ENCODE data around the gene ARHGEF4.
"Not testable (repeated sequence)": the region's sequence is repeated elsewhere in the genome, so short reads cannot be mapped to it uniquely, and the experiment has no call there.

The ARHGEF4 gene

DNA sequence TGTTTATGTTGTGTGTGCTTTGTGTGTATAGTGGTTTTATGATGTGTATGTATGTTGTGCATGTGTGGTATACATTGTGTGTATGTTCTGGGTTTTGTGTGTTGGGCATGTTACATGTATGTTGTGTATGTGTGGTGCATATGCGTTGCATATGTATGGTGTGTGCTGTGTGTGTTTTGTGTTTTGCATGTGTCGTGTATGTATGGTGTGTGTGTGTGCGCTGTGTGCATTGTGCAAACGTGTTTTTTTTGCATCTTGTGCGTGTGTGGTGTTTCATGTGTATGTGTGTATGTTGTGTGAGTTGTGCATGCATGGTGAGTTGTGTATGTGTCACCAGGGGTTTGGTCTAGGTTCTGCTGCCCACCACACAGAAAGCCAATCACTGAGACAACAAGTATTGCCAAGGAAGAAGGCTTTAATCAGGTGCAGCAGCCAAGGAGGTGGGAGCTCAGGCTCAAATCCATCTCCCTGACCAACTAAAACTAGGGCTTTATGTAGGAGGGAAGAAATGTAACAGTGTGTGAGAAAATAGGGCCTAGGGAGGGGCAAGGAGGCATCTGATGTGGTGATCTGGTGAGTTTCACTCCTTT, 140.8 kb downstream of the ARHGEF4 start:
- no peak for DNase-seq

DNA sequence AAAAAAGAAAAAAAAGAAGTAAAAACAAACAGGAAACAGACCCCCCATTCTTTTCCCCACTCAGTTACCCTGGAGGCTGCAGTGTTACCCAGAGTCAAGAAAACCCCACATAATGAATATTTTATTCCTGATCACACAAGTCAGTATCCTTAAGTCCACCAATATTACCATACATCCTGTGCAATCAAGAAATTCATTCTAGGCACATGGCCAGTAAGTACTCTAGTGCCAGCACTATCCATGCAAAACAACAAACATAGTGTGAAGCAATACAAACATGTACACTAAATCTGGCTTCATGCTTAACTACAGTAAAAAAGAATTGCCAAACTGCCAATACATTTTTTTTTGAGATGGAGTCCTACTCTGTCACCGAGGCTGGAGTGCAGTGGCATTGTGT, 145.0 kb downstream of the ARHGEF4 start:
- no peak for DNase-seq

DNA sequence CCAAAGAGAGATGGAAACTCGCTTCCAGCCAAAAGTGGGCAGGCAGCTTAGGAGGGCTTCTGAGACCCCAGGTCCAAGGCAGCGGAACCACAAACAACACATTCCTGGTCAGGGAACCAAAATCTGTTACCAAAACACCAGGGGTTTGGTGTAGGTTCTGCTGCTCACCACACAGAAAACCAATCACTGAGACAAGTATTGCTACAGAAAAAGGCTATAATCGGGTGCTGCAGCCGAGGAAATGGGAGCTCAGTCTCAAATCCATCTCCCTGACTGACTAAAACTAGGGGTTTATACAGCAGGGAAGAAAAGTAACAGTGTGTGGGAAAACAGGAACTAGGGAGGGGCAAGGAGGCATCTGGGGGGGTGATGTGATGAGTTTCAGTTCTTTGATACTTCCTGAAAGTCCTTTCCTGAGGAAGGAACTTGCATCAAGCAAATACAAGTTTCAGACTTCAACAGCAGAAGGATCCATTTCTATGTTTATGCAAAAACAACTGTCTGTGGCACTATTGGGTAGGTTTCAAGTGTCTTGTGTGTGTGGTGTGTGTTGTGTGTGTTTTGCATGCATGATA, 148.6 kb downstream of the ARHGEF4 start:
- no peak for DNase-seq

DNA sequence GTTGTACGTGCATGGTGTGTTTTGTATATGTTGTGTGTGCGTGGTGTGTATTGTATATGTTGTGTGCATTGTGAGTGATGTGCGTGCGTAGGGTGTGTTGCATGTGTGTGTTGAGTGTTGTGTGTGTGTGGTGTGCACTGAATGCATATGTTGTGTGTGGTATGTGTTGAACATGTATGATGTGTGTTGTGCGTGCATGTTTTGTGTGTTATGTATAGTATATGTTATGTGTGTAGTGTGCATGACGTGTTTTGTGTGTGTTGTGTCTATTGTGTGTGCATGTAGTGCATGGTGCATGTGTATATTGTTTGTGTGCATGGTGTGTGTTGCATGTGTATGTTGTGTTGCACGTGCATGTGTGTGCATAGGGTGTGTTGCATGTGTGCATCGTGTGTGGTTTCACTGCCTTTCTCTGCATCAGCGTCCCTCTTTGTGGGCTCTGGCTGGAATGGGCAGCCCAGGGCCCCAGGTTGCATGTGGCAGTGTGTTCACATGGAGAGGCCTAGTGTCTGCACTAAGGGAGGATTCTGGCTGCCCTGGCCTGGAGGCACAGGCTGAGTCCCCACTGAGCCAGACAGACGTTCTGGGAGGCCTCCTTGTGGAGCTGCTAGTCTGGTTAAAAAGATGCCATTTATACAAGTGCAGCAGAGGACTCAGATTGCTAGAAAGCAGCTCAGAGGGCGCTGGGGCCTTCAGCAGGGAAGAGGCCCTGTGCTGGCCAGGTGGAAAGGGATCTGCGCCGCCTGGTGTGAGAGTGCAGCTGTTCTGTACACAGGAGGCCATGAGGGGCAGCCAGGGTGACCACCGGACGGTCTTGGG, 149.3 kb downstream of the ARHGEF4 start:
- DNase-seq = no peak

DNA sequence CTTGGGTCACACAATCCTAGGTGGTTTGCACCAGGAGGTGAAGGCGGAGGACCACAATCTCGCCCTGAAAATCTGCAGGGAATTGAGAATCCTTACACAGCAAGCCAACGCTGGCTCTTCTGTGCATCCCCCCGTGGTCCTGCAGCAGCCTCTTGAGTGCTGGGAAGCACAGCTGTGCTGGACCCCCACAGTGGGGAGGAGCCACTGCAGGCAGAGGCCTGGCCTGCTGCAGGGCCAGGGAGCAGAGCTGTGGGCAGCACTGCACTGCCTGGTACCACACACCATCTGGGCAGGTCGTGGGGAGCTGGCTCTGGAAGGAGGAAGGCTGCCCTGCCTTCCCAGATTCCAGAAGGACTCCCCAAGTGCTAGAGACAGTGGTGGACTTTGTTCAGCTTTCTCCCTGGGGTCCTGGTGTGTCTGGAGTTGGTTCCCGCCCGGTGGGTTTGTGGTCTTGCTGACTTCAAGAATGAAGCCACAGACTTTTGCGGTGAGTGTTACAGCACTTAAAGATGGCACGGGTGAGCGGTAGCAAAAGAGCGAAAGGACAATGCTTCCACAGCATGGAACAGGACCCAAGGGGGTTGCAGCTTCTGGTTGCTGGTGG, 150.3 kb downstream of the ARHGEF4 start:
- DNase-seq = no peak

DNA sequence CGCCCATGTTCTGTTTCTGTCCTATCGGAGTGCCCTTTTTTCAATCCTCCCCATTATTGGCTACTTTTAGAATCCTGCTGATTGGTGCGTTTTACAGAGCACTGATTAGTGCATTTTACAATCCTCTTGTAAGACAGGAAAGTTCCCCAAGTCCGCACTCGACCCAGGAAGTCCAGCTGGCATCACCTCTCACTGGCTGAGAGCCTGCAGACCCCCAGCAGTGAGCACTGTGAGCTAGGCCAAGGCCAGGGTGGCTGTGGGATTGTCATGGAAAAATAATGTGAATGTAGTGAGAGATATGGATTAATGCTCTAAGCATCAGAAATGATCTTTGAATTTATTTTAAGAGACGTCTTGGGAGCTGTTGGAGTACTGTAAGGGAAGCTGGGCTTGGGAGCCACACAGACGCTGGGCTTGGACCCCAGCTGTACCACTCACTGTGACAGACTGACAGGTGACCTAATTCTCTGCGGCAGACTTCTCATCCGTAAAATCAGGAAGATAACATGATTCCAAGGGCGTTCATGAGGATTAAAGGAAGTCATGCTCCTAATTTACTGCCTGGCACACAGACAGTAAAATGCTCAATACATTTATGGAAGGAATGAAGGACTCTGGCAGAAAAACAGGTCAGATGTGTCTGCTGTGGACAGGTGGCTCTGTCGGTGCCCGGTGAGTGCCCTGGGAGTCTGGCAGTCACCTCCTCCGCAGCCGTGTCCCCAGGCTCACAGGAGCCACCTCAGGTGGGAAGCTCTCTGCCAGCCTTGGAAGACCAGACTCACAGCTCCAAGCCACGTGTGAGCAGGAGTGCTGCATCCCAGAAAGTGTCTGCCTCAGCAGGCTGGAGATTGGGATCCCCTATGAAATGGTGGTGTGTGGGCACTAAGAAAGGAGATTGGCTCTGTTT, 151.1 kb downstream of the ARHGEF4 start:
- no peak for DNase-seq

DNA sequence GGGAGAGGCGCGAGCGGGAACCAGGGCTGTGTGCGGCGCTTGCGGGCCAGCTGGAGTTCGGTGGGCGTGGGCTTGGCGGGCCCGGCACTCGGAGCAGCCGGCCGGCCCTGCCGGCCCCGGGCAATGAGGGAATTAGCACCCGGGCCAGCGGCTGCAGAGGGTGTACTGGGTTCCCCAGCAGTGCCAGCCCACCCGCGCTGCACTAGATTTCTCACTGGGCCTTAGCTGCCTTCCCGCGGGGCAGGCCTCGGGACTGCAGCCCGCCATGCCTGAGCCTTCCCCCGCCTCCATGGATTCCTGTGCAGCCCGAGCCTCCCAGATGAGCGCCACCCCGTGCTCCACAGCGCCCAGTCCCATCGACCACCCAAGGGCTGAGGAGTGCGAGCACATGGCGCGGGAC, 154.7 kb downstream of the ARHGEF4 start:
- DNase-seq = not testable (repeated sequence)

DNA sequence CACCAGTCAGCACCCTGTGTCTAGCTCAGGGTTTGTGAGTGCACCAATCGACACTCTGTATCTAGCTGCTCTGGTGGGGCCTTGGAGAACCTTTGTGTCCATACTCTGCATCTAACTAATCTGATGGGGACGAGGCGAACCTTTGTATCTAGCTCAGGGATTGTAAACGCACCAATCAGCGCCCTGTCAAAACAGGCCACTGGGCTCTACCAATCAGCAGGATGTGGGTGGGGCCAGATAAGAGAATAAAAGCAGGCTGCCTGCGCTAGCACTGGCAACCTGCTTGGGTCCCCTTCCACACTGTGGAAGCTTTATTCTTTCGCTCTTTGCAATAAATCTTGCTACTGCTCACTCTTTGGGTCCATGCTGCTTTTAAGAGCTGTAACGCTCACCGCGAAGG, 155.3 kb downstream of the ARHGEF4 start:
- not testable (repeated sequence) for DNase-seq

DNA sequence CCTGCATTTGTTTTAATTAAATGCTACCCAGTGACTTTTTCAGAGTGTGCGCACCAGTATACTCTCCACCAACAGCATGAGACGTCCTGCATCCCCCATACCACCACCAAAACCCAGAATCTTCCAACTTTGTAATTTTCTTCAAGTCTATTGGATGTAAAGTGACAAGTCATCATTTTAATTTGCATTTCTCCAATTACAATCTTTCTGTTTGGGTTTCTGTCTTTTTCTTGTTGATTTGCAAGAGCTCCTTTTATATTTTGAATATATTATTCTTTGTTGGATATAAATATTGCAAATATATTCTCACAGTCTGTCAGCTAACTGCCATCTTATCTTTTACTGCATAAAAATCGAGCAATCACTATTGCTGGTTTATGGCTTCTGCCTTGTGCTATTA, 160.0 kb downstream of the ARHGEF4 start:
- no peak for DNase-seq

DNA sequence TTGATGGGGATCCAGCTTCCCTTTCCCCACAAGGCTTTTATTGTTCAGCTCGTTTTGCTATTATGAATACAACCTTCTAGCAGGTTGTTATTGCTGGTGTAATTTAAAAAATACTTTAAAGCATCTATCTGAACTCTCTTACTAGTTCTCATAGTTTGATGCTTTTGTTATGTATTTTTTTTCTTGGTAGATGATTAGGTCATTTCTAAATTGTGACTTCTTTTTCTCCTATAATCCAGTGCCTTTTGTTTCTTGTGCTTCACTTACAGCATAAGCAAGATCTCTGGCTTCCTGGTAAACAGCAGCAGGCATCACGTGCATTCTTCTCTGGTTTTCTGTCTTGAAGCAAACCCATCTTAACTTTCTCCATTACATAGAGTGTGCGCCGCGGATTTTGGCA, 160.5 kb downstream of the ARHGEF4 start:
- DNase-seq = no peak

DNA sequence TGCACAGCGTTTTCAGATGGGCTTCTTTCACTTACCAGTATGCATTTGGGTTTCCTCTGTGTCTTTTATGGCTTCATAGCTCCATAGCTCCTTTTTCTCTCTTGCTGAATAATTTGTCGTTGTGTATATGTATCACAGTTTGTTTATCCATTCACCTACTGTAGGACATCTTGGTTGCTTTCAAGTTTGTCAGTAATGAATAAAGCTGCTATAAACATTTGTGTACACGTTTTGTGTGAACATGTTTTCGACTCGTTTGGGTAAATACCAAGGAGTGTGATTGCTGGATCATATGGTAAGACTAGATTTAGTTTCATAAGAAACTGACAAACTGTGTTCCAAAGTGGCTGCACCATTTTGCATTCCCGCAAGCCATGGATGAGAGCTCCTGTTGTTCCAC, 161.8 kb downstream of the ARHGEF4 start:
- no peak for DNase-seq

DNA sequence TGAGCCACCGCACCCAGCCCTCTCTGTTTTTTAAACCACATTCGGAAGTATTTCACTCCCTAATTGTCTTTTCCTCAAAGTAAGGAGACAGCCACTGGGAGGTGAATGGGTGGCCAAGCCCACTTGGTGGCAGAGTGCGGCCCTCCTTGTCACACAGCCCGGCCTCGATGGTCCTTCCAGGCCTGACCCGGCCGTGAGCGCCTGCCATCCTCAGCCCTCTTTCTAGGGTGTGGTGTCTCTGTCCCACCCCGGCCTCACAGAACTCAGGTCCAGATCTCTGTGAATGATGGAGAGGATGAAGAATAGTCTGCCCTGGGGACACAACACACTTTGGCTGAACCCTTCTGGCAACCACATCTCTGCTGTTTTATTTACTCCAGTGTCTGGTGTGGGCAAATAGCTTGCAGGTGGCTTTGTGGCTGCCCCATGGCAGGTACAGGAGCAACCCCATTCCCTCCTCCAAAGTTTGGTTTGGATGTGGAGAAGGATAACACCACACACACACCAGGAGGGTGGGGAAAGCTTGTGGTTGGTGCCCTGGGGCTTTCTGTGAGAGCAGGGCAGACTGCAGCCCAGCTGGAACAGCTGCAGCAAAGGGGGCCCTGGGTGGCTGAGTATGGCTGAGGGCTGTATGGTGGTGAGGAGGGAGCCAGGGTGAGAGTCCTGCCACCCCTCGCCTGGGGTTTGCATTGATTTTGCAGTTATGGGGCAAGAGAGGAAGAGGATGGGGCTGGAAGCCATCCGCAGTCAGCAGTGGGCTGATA, 167.9 kb downstream of the ARHGEF4 start:
- DNase-seq = no peak

DNA sequence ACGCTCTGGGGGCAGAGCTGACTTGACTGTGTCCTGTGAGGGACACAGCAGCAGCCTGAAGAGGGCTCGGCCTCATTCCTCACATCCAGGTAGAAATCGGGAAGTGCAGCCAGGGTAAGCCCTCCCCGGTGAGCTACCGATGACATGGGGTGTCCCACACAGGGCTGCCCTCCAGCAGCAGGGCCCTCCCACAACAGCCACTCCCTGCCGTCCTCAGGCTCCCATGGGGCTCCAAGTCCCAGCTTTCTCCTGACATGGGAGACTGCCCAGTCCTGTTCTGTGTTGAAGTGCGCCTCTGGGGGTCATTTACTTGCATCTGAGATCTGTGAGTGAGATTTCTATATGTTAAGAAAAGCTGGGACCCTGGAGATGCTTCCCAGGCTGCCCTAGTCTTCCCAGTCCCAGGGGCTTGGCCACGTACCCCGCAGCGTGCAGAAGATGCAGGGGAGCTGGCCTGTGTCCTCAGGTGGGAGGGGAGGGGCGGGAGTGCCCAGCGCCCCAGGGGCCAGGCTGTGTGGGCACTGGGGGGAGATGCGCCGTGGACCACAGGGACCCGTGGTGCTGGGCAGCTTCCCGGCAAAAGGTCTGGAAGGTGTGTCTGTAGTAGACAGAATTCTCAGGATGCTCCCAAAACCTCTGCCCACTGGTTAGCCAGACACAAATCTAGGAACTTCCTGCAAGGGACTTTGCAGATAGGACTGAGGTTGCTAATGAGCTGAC, 168.7 kb downstream of the ARHGEF4 start:
- no peak for DNase-seq

DNA sequence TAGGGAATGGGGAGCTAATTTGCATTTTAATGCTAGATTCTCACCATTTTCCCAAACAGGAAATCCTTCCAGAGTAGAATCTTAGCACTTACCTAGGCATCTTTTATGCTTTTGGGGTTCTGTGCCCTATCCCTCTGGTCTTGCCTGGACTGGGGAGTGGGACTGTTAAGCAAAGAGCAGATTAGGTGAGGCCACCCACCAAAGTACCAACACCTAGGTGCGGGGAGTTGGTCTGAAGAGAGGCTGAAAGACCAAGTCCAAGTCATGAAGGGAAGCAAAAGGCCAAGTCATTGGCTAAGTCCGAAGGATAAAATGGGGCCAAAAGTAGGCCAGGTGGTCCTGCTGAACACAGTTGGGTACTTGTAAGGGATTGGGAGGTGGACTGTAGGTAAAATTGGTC, 169.8 kb downstream of the ARHGEF4 start:
- no peak for DNase-seq

DNA sequence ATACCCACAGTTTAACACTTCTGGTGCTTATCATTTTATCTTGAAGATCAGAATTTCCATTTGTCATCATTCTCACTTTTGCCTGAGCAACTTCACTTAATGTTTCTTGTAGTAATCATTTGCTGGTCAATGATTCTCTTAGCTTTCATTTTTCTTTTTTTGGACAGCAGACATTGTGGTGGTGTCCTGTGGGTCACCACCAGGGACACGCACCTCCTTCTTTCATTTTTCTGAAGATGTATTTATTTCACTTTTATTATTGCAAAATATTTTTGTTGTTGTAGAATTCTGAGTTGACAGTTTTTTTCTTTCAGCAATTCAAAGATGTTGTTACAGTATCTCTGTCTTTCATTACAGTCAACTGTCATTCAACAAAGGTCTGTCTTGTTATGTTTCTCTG, 172.3 kb downstream of the ARHGEF4 start:
- DNase-seq = no peak

DNA sequence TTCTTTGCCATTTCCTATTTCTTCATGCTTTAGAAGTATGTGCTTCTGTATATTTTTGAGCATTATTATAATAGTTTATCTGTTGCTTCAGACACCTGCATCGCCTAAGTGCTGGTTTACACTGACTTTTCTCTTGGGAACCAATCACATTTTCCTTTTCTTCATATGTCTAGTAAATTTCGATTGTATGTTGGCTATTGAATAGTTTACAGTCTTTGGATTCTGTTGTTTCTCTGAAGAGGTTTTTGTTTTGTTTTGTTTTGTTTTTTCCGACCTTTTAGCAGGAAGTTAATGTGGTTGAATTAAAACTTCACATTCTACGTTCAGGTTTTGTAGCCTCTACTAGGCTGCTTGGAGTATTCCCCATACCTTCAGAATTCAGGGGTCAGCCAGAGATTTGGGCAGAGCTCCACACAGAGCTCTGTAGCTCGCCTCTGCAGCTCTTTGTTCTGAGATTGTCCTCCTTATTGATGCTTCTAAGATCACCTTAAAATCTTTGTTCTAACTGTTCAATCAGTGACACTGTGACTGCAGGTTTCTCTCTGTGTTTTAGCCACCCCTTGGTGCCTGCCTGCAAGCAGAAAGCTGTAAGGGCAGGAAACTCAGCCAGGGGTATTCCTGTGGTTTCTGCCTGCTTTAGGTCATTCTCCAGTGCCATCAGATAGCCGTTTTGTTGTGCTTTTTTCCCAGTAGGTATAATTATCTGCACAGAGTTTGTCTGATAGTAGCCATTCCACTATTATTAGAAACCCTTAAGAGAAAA, 173.2 kb downstream of the ARHGEF4 start:
- DNase-seq = no peak

DNA sequence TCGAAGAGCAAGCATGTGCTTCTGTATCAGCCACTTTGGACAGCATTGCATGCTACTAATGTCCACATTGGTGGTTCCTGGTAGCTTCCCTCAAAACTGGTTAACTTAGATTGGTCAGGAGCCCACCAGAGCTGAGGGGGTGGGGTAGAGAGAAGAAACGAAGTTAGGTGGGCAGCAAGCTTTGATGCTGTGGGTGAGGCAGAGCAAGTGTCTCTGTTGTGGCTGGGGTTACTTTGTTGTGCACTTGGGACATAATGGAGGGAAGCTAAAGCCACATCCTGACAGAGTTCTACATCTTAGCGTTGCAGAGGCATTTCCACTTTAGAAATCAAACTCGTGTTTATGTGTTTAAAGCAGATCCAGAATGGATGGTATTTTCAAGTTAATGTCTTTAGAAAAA, 173.9 kb downstream of the ARHGEF4 start:
- no peak for DNase-seq

DNA sequence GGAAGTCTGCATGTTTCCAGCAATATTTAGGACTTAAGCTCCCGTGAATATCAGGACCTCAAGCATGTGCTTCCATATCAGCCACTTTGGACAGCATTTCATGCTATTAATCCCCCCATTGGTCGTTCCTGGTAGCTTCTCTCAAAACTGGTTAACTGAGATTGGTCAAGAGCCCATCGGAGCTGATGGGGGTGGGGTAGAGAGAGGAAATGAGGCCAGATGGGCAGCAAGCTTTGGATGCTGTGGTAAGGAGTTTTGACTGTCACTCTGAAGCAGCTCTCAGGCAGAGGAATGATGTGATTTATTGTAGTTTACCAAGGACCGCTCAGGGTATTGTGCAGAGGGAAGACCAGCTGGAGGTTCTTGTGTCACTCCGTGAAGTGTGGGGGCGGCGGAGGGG, 174.8 kb downstream of the ARHGEF4 start:
- DNase-seq = no peak

DNA sequence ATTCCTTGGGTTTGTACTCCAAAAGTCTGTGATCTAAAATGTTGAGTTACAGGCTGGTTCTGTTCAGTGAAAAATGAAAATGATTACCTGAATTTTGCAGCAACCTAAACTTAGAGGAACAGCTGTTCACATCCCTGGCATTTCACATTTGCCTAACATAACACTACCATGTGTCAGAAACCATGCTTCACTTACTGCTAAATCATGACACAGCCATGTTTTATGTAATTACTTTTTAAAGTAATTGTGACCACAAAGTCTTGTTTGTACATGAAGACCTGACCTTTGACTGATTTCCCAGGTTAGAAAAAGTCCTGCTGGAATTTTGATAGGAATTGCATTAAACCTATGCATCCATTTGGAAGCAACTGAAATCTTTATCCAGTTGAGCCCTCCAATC, 177.4 kb downstream of the ARHGEF4 start:
- no peak for DNase-seq

DNA sequence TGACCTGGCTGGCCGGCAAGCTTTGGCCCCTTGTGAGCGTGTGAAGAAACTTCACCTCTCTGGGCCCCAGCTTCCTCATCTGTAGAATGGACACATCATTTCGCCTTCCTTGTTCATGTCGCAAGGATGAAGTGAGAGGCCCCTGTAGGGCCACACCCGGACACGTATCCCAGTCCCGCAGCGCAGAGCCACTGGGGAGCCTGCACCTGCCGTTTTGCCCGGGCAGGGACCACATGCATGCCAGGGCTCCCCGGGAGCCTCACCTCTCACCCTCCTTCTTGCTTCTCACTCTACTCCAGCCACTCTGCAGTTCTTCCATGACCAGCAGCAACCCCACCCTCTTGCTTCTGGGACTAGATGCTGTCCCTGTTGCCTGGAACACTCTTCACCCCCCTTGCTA, 179.1 kb downstream of the ARHGEF4 start:
- DNase-seq = no peak

All from RPMI8226 (cell line).